Activated naive CD8-positive, alpha-beta T cell treated with anti-CD3 and anti-CD28 coated beads, Interleukin-2, amount 50 U/mL, for 24 hours (primary cell): Measurements from ENCODE around the gene BZW1.
A peak's percentile ranks its signal among the peaks of the same experiment; 100 is the strongest.

Source experiments
- ATAC-seq: fragments of 150-1000 bp; cut with Tn5 transposase; one replicate; pipeline ENCODE4 v1.10.0; 2021
- DNase-seq: peaks from one replicate; pipeline ENCODE4 v3.0.0; 2021
- H3K27ac Mint-ChIP-seq: one replicate; pipeline ENCODE4 v1.8.0; 2021; ENCODE audit warnings: mild to moderate bottlenecking, mixed read lengths
- H3K27me3 Mint-ChIP-seq: one replicate; pipeline ENCODE4 v1.8.0; 2021; ENCODE audit warnings: mixed read lengths
- H3K36me3 Mint-ChIP-seq: one replicate; pipeline ENCODE4 v1.8.0; 2021; ENCODE audit warnings: low read depth, mixed read lengths
- H3K4me1 Mint-ChIP-seq: one replicate; pipeline ENCODE4 v1.8.0; 2021; ENCODE audit warnings: mixed read lengths
- H3K4me3 Mint-ChIP-seq: one replicate; pipeline ENCODE4 v1.8.0; 2021; ENCODE audit warnings: mild to moderate bottlenecking, moderate library complexity, mixed read lengths
- H3K9me3 Mint-ChIP-seq: one replicate; pipeline ENCODE4 v1.8.0; 2021; ENCODE audit warnings: mixed read lengths

BZW1 gene

GRCh38 chr2:200811333-200812121, at the start of gene BZW1:
Gene BZW1 (plus strand): TSS chr2:200811910. CDS start chr2:200813218, 1,308 bp downstream.
- ATAC-seq, result peak; percentile 76
- no peaks in the 10 kb centered on the region for H3K27me3 Mint-ChIP-seq
- peak within 1 kb of the TSS; percentile 98 for H3K4me3 Mint-ChIP-seq
- peak within 1 kb of the TSS; percentile 95 for H3K27ac Mint-ChIP-seq
- no peaks in the 10 kb centered on the region for H3K9me3 Mint-ChIP-seq
- peaks cover 39% of the 10 kb centered on the region for H3K36me3 Mint-ChIP-seq
- peak; percentile 96 for DNase-seq
- peaks cover 51% of the 10 kb centered on the region for H3K4me1 Mint-ChIP-seq

GRCh38 chr2:200762127-200762526, 49.6 kb upstream of the BZW1 start:
- Mint-ChIP-seq H3K27me3 (peaks cover 3% of the 10 kb centered on the region), H3K27ac (no peak overlapping the region), H3K36me3 (no peaks in the 10 kb centered on the region), H3K9me3 (no peaks in the 10 kb centered on the region), H3K4me1 (peaks cover 29% of the 10 kb centered on the region), H3K4me3 (no peak overlapping the region)
- DNase-seq (no peak), ATAC-seq (no peak)

- no peak for DNase-seq
- H3K4me1 Mint-ChIP-seq, result peaks cover 29% of the 10 kb centered on the region
- peaks cover 3% of the 10 kb centered on the region for H3K27me3 Mint-ChIP-seq
- ATAC-seq, result no peak
- no peaks in the 10 kb centered on the region for H3K36me3 Mint-ChIP-seq
- H3K27ac Mint-ChIP-seq, result no peak overlapping the region
- H3K9me3 Mint-ChIP-seq, result no peaks in the 10 kb centered on the region
- no peak overlapping the region for H3K4me3 Mint-ChIP-seq
Observed at GRCh38 chr2:200763422-200763821, 48.3 kb upstream of the BZW1 start.

- H3K4me3 Mint-ChIP-seq, result peak overlapping the region; percentile 6
- peaks cover 29% of the 10 kb centered on the region for H3K4me1 Mint-ChIP-seq
- ATAC-seq (peak; percentile 95), DNase-seq (peak; percentile 49)
- H3K27ac Mint-ChIP-seq, result peak overlapping the region; percentile 80
- no peaks in the 10 kb centered on the region for H3K9me3 Mint-ChIP-seq
- H3K36me3 Mint-ChIP-seq, result no peaks in the 10 kb centered on the region
- H3K27me3 Mint-ChIP-seq, result no peaks in the 10 kb centered on the region
Observed at GRCh38 chr2:200765139-200765951, 46.4 kb upstream of the BZW1 start.

- ATAC-seq (no peak), DNase-seq (no peak)
- Mint-ChIP-seq H3K9me3 (no peaks in the 10 kb centered on the region), H3K4me1 (peaks cover 29% of the 10 kb centered on the region), H3K4me3 (no peak overlapping the region), H3K27me3 (no peaks in the 10 kb centered on the region), H3K36me3 (no peaks in the 10 kb centered on the region), H3K27ac (peak overlapping the region; percentile 80)
Observed at GRCh38 chr2:200765995-200766660, 45.6 kb upstream of the BZW1 start.

- Mint-ChIP-seq H3K4me1 (peaks cover 29% of the 10 kb centered on the region), H3K27ac (no peak overlapping the region), H3K9me3 (no peaks in the 10 kb centered on the region), H3K4me3 (no peak overlapping the region), H3K36me3 (no peaks in the 10 kb centered on the region), H3K27me3 (no peaks in the 10 kb centered on the region)
- no peak for ATAC-seq
- DNase-seq, result no peak
Observed at GRCh38 chr2:200767111-200767885, 44.4 kb upstream of the BZW1 start.

- Mint-ChIP-seq H3K27me3 (peaks cover 2% of the 10 kb centered on the region), H3K36me3 (no peaks in the 10 kb centered on the region), H3K4me1 (peaks cover 9% of the 10 kb centered on the region), H3K9me3 (peaks cover 12% of the 10 kb centered on the region), H3K4me3 (no peak overlapping the region), H3K27ac (no peak overlapping the region)
- ATAC-seq, result no peak
- DNase-seq, result no peak
Observed at GRCh38 chr2:200770847-200771246, 40.9 kb upstream of the BZW1 start.

- ATAC-seq, result no peak
- Mint-ChIP-seq H3K27me3 (peaks cover 2% of the 10 kb centered on the region), H3K4me3 (no peak overlapping the region), H3K9me3 (peaks cover 12% of the 10 kb centered on the region), H3K27ac (no peak overlapping the region), H3K4me1 (peaks cover 1% of the 10 kb centered on the region), H3K36me3 (no peaks in the 10 kb centered on the region)
- no peak for DNase-seq
Observed at GRCh38 chr2:200772620-200773019, 39.1 kb upstream of the BZW1 start.

- Mint-ChIP-seq H3K9me3 (peaks cover 12% of the 10 kb centered on the region), H3K36me3 (no peaks in the 10 kb centered on the region), H3K4me3 (no peak overlapping the region), H3K4me1 (peaks cover 1% of the 10 kb centered on the region), H3K27me3 (peaks cover 2% of the 10 kb centered on the region), H3K27ac (no peak overlapping the region)
- ATAC-seq, result no peak
- DNase-seq, result no peak
Observed at GRCh38 chr2:200773083-200773482, 38.6 kb upstream of the BZW1 start.

GRCh38 chr2:200774920-200775319, 36.8 kb upstream of the BZW1 start:
- Mint-ChIP-seq H3K27ac (no peak overlapping the region), H3K9me3 (peaks cover 12% of the 10 kb centered on the region), H3K4me3 (no peak overlapping the region), H3K27me3 (peaks cover 2% of the 10 kb centered on the region), H3K36me3 (no peaks in the 10 kb centered on the region), H3K4me1 (peaks cover 1% of the 10 kb centered on the region)
- ATAC-seq (no peak), DNase-seq (no peak)

- no peak for ATAC-seq
- Mint-ChIP-seq H3K4me3 (no peak overlapping the region), H3K4me1 (peaks cover 1% of the 10 kb centered on the region), H3K9me3 (peaks cover 12% of the 10 kb centered on the region), H3K27me3 (peaks cover 2% of the 10 kb centered on the region), H3K36me3 (no peaks in the 10 kb centered on the region), H3K27ac (no peak overlapping the region)
- DNase-seq, result no peak
Observed at GRCh38 chr2:200777275-200777674, 34.4 kb upstream of the BZW1 start.

- ATAC-seq, result no peak
- Mint-ChIP-seq H3K4me1 (no peaks in the 10 kb centered on the region), H3K9me3 (peaks cover 10% of the 10 kb centered on the region), H3K27me3 (no peaks in the 10 kb centered on the region), H3K27ac (no peak overlapping the region), H3K4me3 (no peak overlapping the region), H3K36me3 (no peaks in the 10 kb centered on the region)
- DNase-seq, result no peak
Observed at GRCh38 chr2:200778038-200778437, 33.7 kb upstream of the BZW1 start.

- Mint-ChIP-seq H3K4me1 (no peaks in the 10 kb centered on the region), H3K4me3 (no peak overlapping the region), H3K36me3 (no peaks in the 10 kb centered on the region), H3K9me3 (peaks cover under 1% of the 10 kb centered on the region), H3K27me3 (no peaks in the 10 kb centered on the region), H3K27ac (no peak overlapping the region)
- DNase-seq (no peak), ATAC-seq (no peak)
Observed at GRCh38 chr2:200779214-200779613, 32.5 kb upstream of the BZW1 start.

GRCh38 chr2:200781616-200782015, 30.1 kb upstream of the BZW1 start:
- Mint-ChIP-seq H3K27me3 (peaks cover 2% of the 10 kb centered on the region), H3K36me3 (no peaks in the 10 kb centered on the region), H3K4me1 (no peaks in the 10 kb centered on the region), H3K4me3 (no peak overlapping the region), H3K9me3 (no peaks in the 10 kb centered on the region), H3K27ac (no peak overlapping the region)
- ATAC-seq, result no peak
- DNase-seq, result no peak
